ENCODE measurements around the gene TMEM53.
"Not testable (repeated sequence)": the region's sequence is repeated elsewhere in the genome, so short reads cannot be mapped to it uniquely, and the experiment has no call there.

Gene TMEM53

GRCh38 chr1:44674113-44675000 is at the start of gene TMEM53, which contains the start of gene ARMH1:
Gene TMEM53, minus strand, starts transcription at chr1:44674481. Its CDS starts 90 bp downstream, at chr1:44674391.
Gene ARMH1, plus strand, starts transcription at chr1:44674714. Its CDS starts 14,984 bp downstream, at chr1:44689698.
- peak; percentile 89 for DNase-seq (ENCODE audit: low read depth)

GRCh38 chr1:44723496-44724295 is 49.4 kb upstream of the TMEM53 start:
- DNase-seq (ENCODE audit: low read depth): peak; percentile 16

- no peak for DNase-seq (ENCODE audit: low read depth)
Measured at GRCh38 chr1:44723064-44723463, 48.8 kb upstream of the TMEM53 start.

GRCh38 chr1:44721485-44722361 is 47.4 kb upstream of the TMEM53 start:
- peak; percentile 33 for DNase-seq (ENCODE audit: low read depth)

- DNase-seq (ENCODE audit: low read depth): no peak
Measured at GRCh38 chr1:44720281-44720680, 46.0 kb upstream of the TMEM53 start.

GRCh38 chr1:44719318-44719717 is 45.0 kb upstream of the TMEM53 start:
- no peak for DNase-seq (ENCODE audit: low read depth)

DNA sequence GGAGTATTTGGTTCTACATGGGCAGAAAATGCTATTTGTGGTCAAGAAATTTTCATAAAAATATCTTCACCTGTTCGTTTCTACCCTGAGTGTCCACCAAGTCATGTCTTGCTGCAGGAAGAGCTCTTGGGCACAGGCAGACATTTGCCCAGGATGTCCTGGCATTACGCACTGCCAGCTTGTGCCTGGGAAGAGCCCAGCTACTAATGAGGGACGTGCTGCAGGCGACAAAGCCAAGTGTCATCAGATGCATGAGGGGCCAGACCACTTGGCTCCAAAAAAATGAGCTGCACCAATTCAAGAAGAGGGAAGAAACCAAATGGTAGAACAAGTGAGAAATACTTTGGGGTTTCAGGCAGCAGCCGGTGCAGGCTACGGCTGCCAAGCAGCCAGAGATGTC is 43.8 kb upstream of the TMEM53 start:
- no peak for DNase-seq (ENCODE audit: low read depth)

DNA sequence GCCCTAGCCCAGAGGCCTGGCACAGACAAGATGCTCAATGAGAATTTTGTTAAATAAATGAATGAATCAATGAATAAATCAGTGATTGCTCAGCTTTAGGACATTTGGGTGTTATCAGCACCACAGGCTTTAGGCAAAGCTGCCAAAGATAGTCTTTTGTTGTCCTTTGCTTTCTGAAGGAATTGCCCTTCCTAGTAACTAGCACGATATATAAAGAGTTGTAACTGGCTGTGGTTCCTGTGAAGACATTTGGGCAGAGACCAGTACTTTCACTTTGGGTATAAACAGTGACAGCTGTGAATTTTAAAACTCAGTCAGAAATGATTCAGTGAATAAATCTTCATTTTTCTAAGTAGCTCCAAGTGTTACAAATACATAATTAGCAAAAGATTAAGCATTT is 43.4 kb upstream of the TMEM53 start:
- no peak for DNase-seq (ENCODE audit: low read depth)

DNA sequence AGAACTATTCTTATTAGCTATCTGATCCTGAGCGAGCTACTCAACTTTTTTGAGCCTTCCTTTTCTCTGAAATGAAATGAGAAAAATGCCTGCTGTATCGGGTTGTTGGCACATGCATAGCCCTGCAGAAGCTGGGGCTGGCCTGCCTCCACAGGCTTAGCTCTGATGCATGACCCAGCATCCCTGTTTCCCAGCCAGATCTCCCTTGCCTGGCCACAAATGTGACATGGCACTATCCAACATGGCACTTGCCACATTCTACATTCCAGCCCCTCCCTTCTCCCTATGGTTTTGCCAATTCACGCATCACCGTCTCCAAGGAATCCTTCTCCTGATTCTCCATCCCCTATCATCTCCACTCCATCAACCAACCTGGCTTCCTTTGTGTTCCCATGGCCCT is 42.9 kb upstream of the TMEM53 start:
- no peak for DNase-seq (ENCODE audit: low read depth)

- DNase-seq (ENCODE audit: low read depth): no peak
Measured at GRCh38 chr1:44714944-44715571, 40.8 kb upstream of the TMEM53 start.

GRCh38 chr1:44714532-44714931 is 40.3 kb upstream of the TMEM53 start:
- no peak for DNase-seq (ENCODE audit: low read depth)

DNA sequence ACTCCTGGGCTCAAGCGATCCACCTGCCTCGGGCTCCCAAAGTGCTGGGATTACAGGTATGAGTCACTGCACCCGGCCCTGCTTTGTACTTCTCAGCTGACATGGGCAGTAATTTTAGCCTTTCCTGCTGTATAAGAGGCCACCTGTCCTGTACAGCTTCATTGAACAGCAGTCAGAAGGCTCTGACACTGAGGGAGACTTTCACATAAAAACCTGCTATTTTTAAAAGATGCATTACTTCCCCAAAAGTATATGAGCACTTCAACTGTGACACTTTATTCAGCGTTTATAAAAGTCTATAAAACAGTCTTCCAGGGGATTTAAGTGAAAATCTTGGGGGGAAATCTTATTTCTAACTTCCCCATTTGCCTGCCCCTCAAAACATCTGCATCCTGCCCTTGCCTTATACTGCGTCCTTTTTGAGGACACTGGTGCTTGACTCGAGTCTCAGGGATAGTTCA is 39.1 kb upstream of the TMEM53 start:
- DNase-seq (ENCODE audit: low read depth): no peak

GRCh38 chr1:44707959-44708831 is 33.9 kb upstream of the TMEM53 start:
- no peak for DNase-seq (ENCODE audit: low read depth)

DNA sequence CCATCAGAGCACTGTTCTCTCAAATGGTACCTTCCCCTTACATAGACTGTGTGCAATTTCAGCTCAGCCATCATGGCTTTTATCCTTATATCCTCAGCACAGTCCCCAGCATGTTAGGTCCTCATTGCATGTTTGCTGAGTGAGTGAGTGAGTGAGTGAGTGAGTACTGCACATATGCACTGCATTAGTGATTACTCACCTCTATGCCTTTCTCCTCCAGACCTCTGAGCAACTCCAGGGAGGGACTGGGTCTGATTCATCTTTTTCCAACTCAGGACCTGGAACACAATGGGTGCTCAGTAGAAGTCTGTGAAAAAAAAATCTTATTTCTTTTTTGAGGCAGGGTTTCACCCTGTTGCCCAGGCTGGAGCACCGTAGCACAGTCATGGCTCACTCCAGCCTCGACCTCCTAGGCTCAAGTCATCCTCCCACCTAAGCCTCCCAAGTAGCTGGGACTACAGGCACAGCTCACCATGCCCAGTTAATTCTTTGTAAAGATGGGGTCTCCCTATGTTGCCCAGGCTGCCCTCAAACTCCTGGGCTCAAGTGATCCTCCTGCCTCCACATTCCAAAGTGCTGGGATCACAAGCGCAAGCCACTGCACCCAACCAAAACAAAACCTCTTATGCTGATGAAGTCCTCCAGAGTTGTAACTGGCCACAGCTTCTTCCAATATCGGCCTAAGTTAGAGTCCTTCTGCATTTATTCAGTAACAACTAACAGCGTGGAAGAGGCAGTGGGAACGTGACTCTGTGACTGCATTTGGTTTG is 33.0 kb upstream of the TMEM53 start:
- no peak for DNase-seq (ENCODE audit: low read depth)

- no peak for DNase-seq (ENCODE audit: low read depth)
Measured at GRCh38 chr1:44705938-44706337, 31.7 kb upstream of the TMEM53 start.

DNA sequence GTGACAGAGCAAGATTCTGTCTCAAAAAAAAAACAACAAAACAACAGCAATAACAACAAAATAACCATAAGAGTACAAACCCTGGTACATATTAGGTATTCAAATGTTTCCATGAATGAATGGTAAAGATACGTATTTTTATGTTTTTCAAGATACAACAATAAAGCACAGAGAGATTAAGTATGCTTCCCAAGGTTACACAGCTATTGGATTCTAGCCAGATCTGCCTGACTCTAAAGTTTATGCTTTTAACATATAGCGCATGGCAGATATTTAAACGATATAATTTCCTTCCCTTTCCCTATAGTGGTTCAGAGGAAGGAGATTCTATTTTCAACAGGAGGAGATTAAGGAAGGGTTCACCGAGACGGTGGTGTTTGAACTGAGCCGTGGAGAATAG is 31.2 kb upstream of the TMEM53 start:
- no peak for DNase-seq (ENCODE audit: low read depth)

DNA sequence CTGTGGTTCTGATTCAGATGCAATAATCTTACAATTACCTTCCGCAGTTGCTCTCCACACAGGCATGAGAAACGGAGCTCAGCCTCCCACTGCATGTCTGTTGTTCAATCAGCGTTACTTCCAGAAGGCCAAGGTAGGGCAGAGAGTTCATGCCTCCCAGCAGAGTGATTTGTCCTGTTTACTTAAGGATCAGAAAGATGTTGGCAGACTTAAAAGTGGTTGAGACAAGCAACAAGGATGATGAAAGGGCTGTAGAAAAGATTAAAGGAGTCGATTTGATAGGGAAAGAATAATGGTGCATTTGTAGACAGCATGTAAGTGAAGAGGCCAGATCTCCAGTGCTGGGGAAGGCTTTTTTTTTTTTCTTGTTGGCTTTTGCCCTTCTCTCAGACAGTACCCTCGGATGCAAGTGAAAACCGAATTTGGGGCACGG is 26.9 kb upstream of the TMEM53 start:
- no peak for DNase-seq (ENCODE audit: low read depth)

- DNase-seq (ENCODE audit: low read depth): no peak
Measured at GRCh38 chr1:44700573-44700972, 26.3 kb upstream of the TMEM53 start.

DNA sequence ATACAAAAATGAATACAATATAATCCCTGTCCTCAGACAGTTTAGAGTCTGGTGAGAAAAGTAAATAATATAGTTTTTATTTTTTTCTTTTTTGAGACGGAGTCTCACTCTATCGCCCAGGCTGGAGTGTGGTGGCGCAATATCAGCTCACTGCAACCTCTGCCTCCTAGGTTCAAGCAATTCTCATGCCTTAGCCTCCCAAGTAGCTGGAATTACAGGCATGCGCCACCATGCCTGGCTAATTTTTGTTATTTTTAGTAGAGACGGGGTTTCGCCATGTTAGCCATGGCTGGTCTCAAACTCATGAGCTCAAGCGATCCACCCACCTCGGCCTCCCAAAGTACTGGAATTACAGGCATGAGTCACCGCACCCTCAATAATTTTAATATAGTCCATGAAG is 25.1 kb upstream of the TMEM53 start:
- DNase-seq (ENCODE audit: low read depth): not testable (repeated sequence)

DNA sequence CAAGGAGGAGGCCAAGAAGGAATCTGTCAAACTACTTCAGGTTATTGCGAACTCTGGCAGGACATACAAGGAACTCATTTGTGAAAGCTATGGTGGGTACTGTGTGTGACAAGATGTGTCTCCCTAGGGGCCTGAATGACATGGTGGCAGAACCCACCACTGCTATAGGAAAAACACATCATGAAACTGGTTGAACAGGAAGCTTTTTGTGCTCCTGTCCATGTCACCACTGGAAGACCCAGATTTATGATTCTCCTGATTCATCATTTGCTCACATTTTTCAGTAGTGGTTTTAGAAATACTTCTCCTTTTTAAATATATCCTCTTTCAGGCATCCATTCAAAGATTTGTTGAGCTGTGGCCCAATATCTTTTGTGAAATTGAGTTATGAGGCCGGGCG is 23.9 kb upstream of the TMEM53 start:
- DNase-seq (ENCODE audit: low read depth): no peak

Measured in stimulated activated CD8-positive, alpha-beta memory T cell treated with anti-CD3 and anti-CD28 coated beads, Interleukin-12 subunit alpha, Interleukin-12 subunit beta, amount 100 ng/mL, for 1 hour (primary cell).